HG03342 (cell line): ENCODE data around the gene LRRC9.
A peak's percentile ranks its signal among the peaks of the same experiment; 100 is the strongest.
"Not testable (repeated sequence)": the region's sequence is repeated elsewhere in the genome, so short reads cannot be mapped to it uniquely, and the experiment has no call there.

Experiments
- ATAC-seq: cut with Tn5 transposase; IDR thresholded peaks from one replicate; pipeline ENCODE4 v1.9.1; 2021; ENCODE audit warnings: mild to moderate bottlenecking, moderate library complexity; ENCODE audit not compliant: unreplicated experiment

The LRRC9 gene

DNA sequence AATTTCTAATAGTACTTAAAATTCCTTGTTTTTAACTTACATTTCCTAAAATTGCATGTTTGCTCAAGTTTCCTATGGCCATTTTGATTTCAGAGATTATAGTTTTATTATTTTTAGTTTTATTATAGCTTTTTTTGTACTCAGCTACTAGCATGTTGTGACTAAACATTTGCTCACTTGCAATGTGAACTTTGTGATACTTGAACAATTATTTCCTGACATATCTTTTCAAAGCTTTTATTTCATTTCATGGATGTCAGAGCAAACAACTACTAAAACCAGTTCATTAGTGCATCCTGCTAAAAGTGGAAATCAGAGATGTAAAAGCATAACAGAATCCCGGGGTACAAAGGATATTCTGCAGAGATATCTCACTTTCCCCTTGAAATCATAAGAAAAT is 138.1 kb downstream of the LRRC9 start:
- ATAC-seq = no peak

DNA sequence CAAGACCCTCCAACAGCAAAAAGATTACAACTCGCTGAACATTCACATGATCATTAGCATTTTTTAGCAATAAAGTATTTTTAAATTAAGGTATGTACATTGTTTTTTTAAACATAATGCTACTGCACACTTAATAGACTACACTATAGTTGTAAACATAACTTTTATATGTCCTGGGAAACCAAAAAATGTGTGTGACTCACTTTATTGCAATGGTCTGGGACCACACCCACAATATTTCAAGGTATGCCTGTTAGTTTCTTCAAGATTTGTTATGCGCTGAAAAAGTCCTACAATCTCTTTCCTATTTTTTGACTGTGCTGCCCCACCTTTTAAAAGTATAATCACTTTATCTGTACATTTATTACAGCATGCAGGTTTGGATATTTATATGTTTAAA is 141.4 kb downstream of the LRRC9 start:
- no peak for ATAC-seq

DNA sequence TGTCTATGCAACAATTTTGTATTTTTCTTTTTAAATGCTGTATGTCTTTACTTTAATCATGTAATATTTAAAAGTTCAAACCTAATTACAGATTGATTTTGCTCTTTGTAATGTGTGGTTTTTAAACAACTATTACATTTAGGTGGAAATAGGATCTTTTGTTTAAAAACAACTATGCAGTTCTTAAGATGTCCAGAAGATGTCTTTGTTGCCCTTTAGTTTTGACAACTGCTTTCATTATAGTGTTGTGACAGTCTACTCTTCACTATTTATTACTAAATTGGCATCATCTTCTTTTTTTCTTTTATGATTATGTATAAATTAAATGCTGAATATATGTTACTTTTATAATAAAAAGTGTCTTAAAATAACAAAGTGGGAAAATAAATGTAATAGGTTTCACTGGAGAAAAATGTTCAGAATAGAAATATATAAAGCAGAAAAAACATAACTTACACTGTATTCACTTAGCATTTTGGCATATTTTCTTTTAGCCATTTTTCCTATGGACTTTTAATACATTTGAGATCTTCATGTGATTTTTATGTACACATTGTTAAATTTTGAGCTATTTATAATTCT is 144.6 kb downstream of the LRRC9 start:
- ATAC-seq = no peak

DNA sequence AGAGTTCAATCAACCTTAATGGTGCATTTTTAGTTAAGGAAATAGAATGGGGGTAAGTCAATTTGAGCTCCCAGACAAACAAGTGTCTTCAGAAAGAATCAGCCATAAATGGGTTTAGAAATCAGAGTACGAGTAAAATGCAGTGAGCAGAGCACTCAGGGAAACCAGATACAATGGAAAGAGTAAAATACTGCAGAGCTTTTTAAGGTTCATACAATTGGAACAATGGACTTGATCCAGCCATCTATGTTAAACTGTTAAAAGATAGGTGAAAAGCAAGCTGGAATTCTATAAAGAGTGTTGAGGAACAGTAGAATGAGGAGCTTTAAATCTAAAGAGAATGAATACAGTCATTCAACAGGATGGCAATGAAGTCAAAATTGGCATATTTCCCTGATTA is 147.9 kb downstream of the LRRC9 start:
- no peak for ATAC-seq

DNA sequence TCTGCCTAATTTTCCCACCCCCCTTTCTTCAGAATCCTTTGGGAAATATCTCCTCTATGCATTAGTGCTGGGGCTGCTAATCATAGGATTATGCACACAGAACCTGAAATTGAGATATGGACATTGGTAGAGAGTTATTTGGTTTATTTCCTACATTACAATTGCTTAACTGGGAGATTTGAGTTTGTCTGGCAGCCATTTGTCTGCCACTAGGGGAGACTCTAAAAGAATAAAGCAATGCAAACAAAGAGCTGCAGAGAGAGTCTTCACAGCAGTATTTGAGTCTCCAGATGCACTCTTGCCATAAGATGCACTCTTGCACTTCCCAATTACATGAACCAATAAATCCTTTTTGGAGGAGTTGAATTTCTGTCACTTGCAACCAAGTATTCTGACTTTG is 159.8 kb downstream of the LRRC9 start:
- no peak for ATAC-seq

DNA sequence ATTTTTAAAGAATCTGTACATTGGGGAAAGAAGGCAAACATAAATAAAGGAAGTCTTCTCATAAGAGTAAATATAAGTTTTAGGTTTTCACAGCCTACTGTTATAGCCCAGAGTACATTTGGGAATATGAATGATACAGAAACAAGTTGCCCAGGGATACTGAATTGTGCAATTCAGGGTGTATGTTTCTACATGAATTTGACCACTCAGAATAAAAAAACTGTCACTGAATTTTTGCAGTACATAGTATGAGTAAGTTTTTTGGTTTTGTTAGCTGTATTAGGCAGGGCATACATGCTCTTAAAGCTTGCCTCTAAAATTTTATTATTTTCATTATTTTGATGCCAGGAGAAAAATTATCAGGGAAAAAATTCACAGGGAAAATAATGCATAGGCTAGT is 165.1 kb downstream of the LRRC9 start:
- ATAC-seq = no peak

DNA sequence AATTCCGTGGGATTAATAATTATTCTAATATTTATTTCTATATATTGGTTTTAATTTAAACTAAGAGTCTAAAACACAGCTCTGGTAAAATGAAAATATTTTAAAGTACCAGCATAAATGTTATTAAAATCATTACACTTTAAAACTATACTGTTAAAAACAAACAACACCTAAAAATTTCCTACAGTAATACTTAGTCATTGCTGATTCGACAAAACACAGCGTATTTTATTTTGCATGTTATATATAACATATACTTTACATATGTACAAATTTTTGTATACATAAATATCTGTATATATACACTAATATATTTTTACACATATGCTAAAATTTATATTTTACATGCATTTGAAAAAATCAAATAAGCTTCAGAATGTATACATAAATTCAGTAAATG is 165.7 kb downstream of the LRRC9 start:
- no peak for ATAC-seq

DNA sequence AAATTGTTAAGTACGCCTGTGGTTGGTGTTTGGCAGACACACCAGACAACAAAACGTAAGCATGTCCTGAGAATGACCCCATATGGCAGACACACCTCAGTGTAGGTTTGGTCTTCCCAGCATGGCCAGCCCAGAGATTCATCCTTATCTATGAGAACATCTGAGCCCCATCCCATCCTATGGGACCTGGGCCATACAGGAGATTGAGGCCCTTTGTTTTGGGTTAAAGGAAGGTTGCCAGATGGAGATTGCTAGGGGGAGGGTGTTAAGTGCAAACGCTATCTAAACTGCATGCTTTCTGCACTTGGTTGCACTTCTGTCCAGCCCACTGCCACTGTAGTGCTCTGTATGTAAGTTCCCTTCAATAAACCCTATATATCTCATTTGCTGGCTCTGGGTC is 167.7 kb downstream of the LRRC9 start:
- ATAC-seq = no peak

DNA sequence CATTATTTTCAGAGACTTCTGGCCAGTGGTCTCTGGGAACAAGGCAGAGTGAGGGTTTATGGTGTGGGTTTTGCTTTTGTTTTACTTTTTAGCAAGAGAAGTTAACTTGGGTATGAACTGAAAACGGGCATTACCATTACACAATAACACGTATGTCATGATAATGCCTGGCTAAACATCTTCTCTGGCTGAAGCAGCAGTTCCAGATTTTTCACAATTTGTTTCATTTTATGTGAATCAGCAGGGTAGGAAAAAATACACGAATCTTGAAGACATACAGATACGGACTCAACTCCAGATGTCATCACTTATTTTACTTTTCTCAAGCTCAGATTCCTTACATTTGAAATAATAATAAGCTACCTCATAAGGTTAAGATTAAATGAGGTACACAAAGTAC is 169.3 kb downstream of the LRRC9 start:
- no peak for ATAC-seq

DNA sequence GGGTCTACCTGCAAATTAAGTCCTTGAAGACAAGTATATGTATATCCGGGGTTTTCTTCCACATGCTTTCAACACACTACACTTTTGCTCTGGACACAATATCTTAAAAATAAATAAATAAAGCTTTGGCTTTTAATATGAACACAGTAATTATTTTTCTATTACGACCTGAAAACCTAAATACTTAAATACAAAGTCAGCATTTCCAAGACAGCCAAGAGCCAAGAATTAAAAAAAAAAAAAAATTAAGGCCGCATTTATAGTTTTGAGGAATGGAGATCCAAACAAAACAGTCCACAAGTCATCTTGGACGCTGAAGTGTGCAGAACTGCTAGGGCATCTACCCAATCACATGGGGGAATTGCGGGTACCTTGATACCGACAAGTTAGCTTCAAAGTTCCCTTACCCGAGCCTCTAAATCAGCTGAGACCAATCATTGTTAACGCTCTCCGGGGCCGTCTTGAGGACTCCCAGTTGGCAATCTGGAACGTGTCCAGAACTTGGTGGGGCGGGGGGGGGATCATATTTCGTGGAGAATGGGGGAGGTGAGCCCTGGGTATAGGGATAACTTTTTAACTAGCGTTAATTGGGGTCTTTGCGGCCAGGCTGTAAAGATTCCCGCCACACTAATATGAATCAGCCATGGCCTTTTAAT is 171.0 kb downstream of the LRRC9 start:
- ATAC-seq = no peak

DNA sequence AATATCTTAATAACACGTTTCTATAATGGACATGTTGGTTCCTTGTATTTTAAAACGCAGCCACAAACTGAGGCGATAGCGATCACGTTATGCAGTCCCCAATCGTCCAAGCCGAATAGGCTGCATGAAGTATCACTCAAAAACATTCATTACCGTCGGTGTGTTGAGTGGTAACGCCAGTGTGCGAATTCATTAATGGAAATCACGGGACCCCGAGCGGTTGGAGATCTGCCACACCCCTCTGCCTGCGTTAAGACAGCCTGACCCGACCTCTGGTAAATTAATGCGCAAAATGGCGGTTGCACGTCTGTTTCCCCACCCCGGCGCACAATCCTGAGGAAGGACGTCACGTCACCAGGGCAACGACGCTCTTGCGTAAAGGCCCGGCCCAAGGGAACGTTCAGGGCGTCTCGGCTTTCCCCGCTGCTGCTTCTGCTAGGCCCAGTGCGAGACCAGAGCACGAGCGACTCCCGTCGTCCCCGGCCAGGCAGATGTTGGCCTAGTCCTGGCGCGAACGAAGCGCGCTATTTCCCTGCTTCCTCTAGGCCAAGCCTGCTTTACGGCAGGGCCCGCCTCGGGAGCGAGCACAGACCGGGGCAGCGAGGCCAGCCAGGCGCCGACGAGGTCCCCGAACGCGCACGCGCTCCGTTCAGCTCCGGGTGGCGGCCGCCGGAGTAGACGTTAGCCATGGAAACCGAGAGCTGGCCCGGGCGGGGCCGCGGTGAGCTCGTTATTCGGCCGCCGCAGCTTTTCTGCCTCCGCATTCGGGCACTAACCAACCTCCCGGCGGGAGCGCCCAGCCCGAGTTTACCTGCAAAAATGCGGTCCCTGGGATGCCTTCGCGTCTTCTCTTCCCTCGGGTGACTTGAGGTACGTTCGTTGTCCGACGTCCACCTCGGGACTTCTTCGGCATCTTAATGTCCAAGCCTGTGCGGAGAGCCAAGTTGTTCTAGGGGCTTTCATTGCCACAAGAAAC is 171.9 kb downstream of the LRRC9 start, which contains the start of gene PCNX4:
Gene PCNX4, plus strand, starts transcription at position 374 of the 976 bp plus-strand sequence. CDS start 15,716 bp downstream, outside the sequence.
- ATAC-seq = peak; percentile 93

DNA sequence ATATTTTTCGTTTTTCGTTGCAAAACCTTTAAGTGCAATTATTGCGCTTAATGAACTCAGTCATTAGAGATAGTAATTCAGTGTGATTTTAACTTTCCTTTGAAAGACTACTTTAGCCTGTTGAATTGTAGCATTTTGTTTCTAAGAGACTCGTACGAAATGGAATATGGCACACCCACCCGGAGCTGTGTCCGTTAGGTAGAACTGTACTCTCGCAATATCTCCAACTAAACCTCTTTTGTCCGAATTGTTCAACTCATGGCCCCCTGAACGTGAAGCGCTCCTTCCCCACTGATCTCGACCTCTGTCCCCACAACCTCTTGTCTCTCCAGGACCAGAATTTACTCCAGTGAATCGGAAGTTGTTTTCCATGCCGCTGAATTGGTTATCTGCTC is 172.6 kb downstream of the LRRC9 start:
- no peak for ATAC-seq

DNA sequence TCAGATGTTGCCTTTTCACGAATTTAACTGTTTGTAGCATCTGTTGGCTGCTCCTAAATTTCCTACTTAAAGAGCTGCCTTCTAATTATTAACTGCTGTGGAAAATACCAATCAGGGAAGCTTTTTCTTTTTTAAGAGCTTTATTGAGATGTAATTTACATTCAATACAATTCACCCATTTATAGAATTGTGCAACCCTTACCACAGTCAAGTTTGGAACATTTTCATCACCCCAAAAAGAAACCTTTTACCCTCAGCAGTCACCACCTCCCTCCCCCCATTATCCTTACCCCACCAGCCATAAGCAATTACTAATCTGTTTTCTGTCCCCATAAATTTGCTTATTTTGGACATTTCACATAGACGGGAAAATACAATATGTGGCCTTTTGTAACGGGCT is 173.1 kb downstream of the LRRC9 start:
- ATAC-seq = no peak

DNA sequence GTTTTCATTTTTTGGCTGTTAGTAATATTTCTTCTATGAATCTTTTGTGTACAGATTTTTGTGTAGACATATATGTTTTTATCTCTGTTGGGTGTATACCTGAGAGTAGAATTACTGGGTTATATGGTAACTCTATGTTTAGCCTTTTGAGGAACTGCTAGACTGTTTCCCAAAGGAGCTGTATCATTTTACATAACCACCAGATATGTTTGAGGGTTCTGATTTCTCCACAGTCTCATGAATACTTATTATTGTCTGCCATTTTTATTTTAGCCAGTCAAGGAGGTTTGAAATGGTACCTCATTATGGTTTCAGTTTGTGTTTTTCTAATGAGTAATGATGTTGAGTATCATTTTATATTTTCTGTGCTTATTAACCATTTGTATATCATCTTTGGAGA is 173.7 kb downstream of the LRRC9 start:
- no peak for ATAC-seq

DNA sequence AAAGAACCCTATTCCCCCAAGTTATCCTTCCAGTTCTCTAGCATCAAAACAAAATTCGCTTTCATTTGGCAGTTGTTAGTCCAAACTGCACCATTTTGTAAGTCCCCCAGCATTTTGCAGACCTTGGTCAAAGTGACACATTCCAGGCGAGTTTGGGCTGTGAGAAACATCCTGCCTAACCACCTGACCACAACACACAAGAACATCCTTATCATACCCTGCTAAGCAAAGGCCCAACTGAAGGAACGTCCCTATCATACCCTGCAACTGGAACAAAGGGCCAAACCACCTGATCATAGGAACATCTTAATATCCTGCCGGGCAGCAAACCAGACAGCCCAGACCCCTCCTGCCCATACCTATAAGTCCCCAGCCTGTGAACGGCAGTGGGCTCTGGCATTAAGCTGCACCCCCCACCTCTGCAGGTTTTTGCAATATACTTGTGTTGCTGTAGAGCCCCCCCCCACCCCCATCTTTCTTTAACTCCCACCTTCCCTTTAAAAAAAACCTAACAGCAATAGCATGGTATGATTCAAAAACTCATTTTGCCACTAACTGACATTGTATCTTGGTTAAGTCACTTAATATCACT is 174.5 kb downstream of the LRRC9 start:
- no peak for ATAC-seq

DNA sequence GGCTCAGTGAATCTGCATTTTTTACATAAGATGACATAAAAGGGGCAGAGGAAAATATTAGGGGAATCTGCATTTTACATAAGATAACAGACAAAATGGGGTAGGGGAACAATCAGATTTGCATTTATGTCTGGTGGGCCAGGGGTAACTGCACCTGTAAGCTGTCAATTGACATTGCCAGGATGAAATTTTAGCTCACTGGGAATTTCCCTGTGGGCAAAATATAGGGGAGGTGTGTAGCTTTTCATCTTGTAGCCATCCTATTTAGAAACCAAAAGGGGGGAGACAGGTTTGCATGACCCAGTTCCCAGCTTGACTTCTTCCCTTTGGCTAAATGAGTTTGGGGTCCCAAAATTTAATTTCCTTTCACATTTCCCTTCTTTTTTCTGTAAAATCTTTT is 175.3 kb downstream of the LRRC9 start:
- ATAC-seq = no peak

DNA sequence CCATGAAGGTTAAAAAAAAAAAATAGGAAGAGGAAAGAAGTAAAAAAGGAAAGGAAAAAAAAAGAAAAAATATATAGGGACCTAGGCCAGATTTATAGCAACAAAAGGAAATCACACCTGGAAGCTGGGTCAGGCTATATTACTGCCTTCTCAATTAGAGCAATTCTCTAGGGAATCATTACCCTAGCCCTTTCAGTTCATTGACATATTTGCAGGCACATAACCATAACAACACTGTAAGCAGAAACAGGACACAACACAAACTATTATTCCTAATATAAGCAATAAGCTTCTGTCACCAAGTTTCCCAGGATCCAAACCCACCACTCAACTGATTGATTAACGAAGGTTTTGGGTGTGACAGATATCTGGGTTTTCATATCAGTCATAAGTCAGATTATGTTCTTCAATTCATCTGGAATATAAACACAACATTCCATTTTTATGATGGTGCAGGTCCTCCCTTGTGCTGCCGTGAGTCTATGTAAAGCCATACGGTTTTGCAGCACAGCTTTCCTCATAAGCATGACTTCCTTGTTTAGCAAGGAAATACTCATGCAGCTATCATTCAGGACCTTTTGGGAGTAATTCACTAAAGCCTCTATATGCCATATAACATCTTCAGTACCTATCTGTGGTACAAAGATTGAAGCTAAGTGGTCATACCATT is 176.0 kb downstream of the LRRC9 start:
- ATAC-seq = no peak

DNA sequence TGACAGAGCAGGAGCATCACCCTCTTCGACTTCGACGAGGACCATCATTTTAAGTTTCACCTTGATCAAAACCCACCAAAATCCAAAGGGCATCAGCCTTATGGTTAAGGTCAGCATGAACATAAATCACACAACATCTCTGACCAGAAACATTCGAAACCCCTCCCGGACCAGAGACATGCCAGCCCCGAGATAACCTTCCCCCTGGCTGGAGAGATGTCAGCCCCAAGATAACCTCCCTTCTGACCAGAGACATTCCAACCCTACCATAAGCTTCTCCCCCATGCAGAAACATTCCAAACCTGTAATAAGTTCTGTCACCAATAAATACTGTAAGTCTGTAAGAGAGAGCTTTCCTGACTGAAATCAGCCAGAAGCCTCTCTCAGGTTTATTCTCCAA is 178.0 kb downstream of the LRRC9 start:
- no peak for ATAC-seq

DNA sequence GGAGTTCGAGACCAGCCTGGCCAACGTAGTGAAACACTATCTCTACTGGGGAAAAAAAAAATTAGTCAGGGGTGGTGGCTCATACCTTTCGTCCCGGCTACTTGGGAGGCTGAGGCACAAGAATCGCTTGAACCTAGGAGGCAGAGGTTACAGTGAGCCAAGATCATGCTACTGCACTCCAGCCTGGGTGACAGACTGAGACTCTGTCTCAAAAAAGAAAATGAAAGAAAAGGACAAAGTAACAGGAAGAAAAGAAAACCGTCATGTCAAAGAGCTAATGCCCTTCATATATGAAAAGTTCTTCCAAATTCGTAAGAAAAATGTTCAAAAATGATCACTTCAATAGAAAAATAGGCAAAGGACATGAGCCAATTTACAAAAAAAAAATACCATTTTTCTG is 179.9 kb downstream of the LRRC9 start:
- not testable (repeated sequence) for ATAC-seq

DNA sequence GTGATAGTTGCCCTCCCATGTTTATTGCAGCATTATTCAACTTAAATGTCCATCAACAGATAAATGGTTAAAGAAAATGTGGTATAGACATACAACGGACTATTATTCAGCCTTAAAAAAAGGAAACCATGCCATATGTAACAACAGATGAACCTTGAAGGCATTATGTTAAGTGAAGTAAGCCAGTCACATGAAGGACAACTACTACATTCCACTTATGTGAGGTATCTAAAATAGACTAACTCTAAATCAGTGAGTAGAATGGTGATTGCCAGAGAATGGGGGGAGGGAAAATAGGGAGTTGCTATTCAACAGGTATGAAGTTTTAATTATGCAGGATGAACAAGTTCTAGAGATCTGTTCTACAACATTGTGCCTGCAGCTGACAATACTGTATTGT is 181.8 kb downstream of the LRRC9 start:
- ATAC-seq = no peak

DNA sequence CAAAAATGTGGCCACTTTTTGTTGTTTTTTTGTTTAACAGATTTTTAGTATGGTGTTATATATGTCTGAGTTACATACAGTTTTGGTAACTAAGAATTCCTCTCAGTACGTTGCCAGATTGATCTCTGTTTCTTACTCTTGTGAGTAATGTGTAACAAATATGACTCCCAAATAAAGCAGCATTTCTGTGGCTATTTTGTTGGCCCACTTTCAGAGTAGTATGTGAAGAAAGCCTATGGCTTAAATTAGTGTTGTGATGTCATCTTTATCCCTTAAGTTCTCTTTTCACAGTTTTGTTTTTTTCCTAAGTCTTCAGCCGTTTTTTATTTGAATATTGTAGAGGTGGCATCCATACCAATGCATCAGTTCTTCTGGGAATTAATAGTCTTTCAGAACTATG is 182.4 kb downstream of the LRRC9 start:
- ATAC-seq = no peak
